ENCODE measurements around the gene TMCO4. TPM values are rescaled to one million over a fixed set of nuclear protein-coding genes. Genes with fewer than 3 reads are reported as not detected.

The TMCO4 gene
- total and polyA plus RNA-seq, 2 of the 8 experiments (the other 6 are each of a cell fraction or from before 2014, with no cell fraction given): 3.0 to 3.1 TPM

GRCh38 chr1:19665496-19666465, 133.9 kb downstream of the TMCO4 start:
- Histone ChIP-seq H2AFZ (ENCODE audit: low read length) (no peak overlapping the region), H4K91ac (replicated peaks; ENCODE audit: insufficient read length, low read length) (no peak overlapping the region), H3K18ac (ENCODE audit: extremely low read depth, low read length) (peak overlapping the region; percentile 52; the same call in 1 of the 2 replicates), H3K4me1 (replicated peaks in 1 of 4; ENCODE audit: control insufficient read depth in 3 of 4, insufficient read depth in 4 of 4, low read length in 3 of 4) (no peaks in the 10 kb centered on the region; a peak in 3 of 7 replicates), H2BK15ac (ENCODE audit: low read length) (no peak overlapping the region), H3K27ac (ENCODE audit: low read depth, low read length) (no peak overlapping the region), H2BK12ac (ENCODE audit: low read depth, low read length) (no peak overlapping the region; the same call in 1 of the 2 replicates), H4K5ac (ENCODE audit: insufficient read length, low read depth, low read length) (no peak overlapping the region), H3K79me1 (ENCODE audit: low read depth, low read length) (no peaks in the 10 kb centered on the region; the same call in 1 of the 2 replicates), H3K14ac (ENCODE audit: insufficient read length) (no peak overlapping the region), H4K20me1 (replicated peaks in 1 of 2; ENCODE audit: control insufficient read depth in 1 of 2, insufficient read depth in 2 of 2, low read length in 2 of 2) (peaks cover 0 to 4% of the 10 kb centered on the region in 2 experiments), H3K4me3 (ENCODE audit: extremely low read depth in 1 of 4, insufficient read depth in 2 of 4, low read depth in 3 of 4, low read length in 4 of 4) (peak overlapping the region; percentile 32 to 67 (median 42)), H2BK5ac (ENCODE audit: low read depth, low read length) (no peak overlapping the region), H3K23ac (ENCODE audit: insufficient read length) (no peak overlapping the region), H3K4me2 (ENCODE audit: insufficient read depth in 1 of 2, low read depth in 2 of 2, low read length in 2 of 2) (peak overlapping the region; percentile 62 to 77), H3K4ac (replicated peaks; ENCODE audit: insufficient read length, low read depth, low read length) (no peak overlapping the region), H3K23me2 (ENCODE audit: low read depth, low read length) (peaks cover 9% of the 10 kb centered on the region; the same call in 1 of the 2 replicates), H2AK5ac (ENCODE audit: low read depth, low read length) (no peak overlapping the region), H3K36me3 (ENCODE audit: control insufficient read depth in 2 of 4, insufficient read depth in 4 of 4, low read length in 3 of 4) (no peaks in the 10 kb centered on the region; a peak in 1 of 8 replicates), H2BK120ac (replicated peaks; ENCODE audit: low read depth, low read length) (no peak overlapping the region), H2BK20ac (ENCODE audit: low read length) (no peak overlapping the region), H3K9me3 (ENCODE audit: insufficient read depth in 2 of 2, low read depth in 1 of 2, low read length in 1 of 2) (no peaks in the 10 kb centered on the region), H4K8ac (ENCODE audit: extremely low read depth, insufficient read depth, low read length) (no peak overlapping the region; the same call in 1 of the 2 replicates), H3K9ac (replicated peaks in 1 of 4; ENCODE audit: extremely low read depth in 1 of 4, low read depth in 3 of 4, low read length in 3 of 4) (no peak overlapping the region), H3K56ac (replicated peaks; ENCODE audit: insufficient read length, low read depth, low read length) (no peak overlapping the region), H3K79me2 (ENCODE audit: control insufficient read depth in 1 of 2, insufficient read depth in 2 of 2, low read length in 2 of 2) (no peaks in the 10 kb centered on the region), H3K27me3 (replicated peaks in 1 of 4; ENCODE audit: control insufficient read depth in 3 of 4, extremely low read depth in 1 of 4, insufficient read depth in 3 of 4, low read length in 3 of 4) (peaks cover 28 to 50% (median 40%) of the 10 kb centered on the region in 4 experiments)
- FAIRE-seq: no peak
- POLR2A ChIA-PET (ENCODE audit: partially characterized antibody): interaction anchor here (1.0 to 1.3 kb wide), 2 partner anchors 15 to 179 kb away, joined by 3 read pairs; no protein-coding TSS in a partner anchor
- CTCF ChIA-PET (ENCODE audit: partially characterized antibody): interaction anchor here (0.7 to 4.2 kb wide), 5 partner anchors 10 to 179 kb away, joined by 3 to 28 read pairs (median 4); no protein-coding TSS in a partner anchor
- peak; percentile 27 to 69 for DNase-seq (ENCODE audit: low read depth in 1 of 2, low spot score in 2 of 2)
- 33% methylated on average over 64 of the region's 84 CpGs; no CpG with 5 or more reads in 1 of the 2 experiments for WGBS, 2 experiments (ENCODE audit: extremely low coverage in 1 of 2, insufficient coverage in 1 of 2, insufficient read length in 1 of 2, insufficient replicate concordance in 2 of 2, low coverage in 1 of 2, low lambda C conversion rate in 2 of 2, missing lambda C conversion rate in 1 of 2)
- TF ChIP-seq ATF2 (IDR thresholded peaks at IDR 0.05; ENCODE audit: low read length): no peak
- no peak for TF ChIP-seq RNF2 (IDR thresholded peaks at IDR 0.05; ENCODE audit: borderline replicate concordance, low read depth, low read length, missing control alignments, poor library complexity, severe bottlenecking)
- peak; percentile 58 for TF ChIP-seq MAX (IDR thresholded peaks at IDR 0.05)
- TF ChIP-seq FOSL1 (IDR thresholded peaks at IDR 0.05; ENCODE audit: insufficient read depth, low read depth, low read length): no peak
- TF ChIP-seq MAFK (IDR thresholded peaks at IDR 0.05; ENCODE audit: low read depth, low read length): no peak
- peak; percentile 67; the same call in 1 of the 2 replicates for TF ChIP-seq KDM1A (IDR thresholded peaks at IDR 0.05; ENCODE audit: borderline replicate concordance, low read length)
- no peak for TF ChIP-seq GTF2F1 (IDR thresholded peaks at IDR 0.05; ENCODE audit: borderline replicate concordance, low read depth, low read length)
- no peak for TF ChIP-seq SP2 (IDR thresholded peaks at IDR 0.05; ENCODE audit: low read length)

Measured in H1 (cell line).